Stimulated activated CD8-positive, alpha-beta memory T cell treated with anti-CD3 and anti-CD28 coated beads, Interleukin-12 subunit alpha, Interleukin-12 subunit beta, amount 100 ng/mL, for 24 hours (primary cell): Measurements from ENCODE around the gene NOC2L.
"Not testable (repeated sequence)": the region's sequence is repeated elsewhere in the genome, so short reads cannot be mapped to it uniquely, and the experiment has no call there.

Source experiments
- DNase-seq: peaks from one replicate; pipeline ENCODE4 v3.0.0-alpha.2; 2020; ENCODE audit errors: extremely low read depth

Gene NOC2L

GRCh38 chr1:962381-963300 lies 3.6 kb upstream of the NOC2L start:
- DNase-seq = no peak

- no peak for DNase-seq
Measured at GRCh38 chr1:961132-961669, 2.1 kb upstream of the NOC2L start.

- peak; percentile 64 for DNase-seq
Measured at GRCh38 chr1:960363-961131, 1.5 kb upstream of the NOC2L start, which contains the start of gene KLHL17. TSS of gene KLHL17 (plus strand) at chr1:960584. CDS start at chr1:960694, 110 bp downstream.

GRCh38 chr1:959731-960362 lies 791 bp upstream of the NOC2L start:
- DNase-seq = no peak

GRCh38 chr1:956636-957035 lies 2.4 kb downstream of the NOC2L start:
- no peak for DNase-seq

- DNase-seq = no peak
Measured at GRCh38 chr1:955474-955873, 3.6 kb downstream of the NOC2L start.

GRCh38 chr1:954927-955326 lies 4.1 kb downstream of the NOC2L start:
- no peak for DNase-seq

- no peak for DNase-seq
Measured at GRCh38 chr1:953524-954320, 5.3 kb downstream of the NOC2L start.

- no peak for DNase-seq
Measured at GRCh38 chr1:952603-953002, 6.5 kb downstream of the NOC2L start.

GRCh38 chr1:952201-952600 lies 6.9 kb downstream of the NOC2L start:
- no peak for DNase-seq

GRCh38 chr1:951364-951763 lies 7.7 kb downstream of the NOC2L start:
- DNase-seq = no peak

- no peak for DNase-seq
Measured at GRCh38 chr1:950881-951280, 8.2 kb downstream of the NOC2L start.

- no peak for DNase-seq
Measured at GRCh38 chr1:950268-950667, 8.8 kb downstream of the NOC2L start.

GRCh38 chr1:947958-948357 lies 11.1 kb downstream of the NOC2L start:
- DNase-seq = no peak

- not testable (repeated sequence) for DNase-seq
Measured at GRCh38 chr1:946811-947210, 12.2 kb downstream of the NOC2L start.

GRCh38 chr1:945688-946556 lies 13.1 kb downstream of the NOC2L start:
- no peak for DNase-seq

GRCh38 chr1:944341-945325 lies 14.4 kb downstream of the NOC2L start:
- no peak for DNase-seq

- no peak for DNase-seq
Measured at GRCh38 chr1:943545-944340, 15.3 kb downstream of the NOC2L start.
